ENCODE measurements around the gene BTC. TPM values are rescaled to one million over a fixed set of nuclear protein-coding genes. Genes with fewer than 3 reads are reported as not detected.

BTC gene, protein sequence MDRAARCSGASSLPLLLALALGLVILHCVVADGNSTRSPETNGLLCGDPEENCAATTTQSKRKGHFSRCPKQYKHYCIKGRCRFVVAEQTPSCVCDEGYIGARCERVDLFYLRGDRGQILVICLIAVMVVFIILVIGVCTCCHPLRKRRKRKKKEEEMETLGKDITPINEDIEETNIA
- total RNA-seq (2011; cell fraction: chromatin; rRNA removed; ENCODE audit: low replicate concordance), result not detected in 2 replicates
- not detected in 2 replicates for total RNA-seq (2011; cell fraction: nucleolus; rRNA removed)
- not detected in 2 replicates for total RNA-seq (2011; cell fraction: nucleoplasm; rRNA removed)
- total RNA-seq (2014; rRNA removed) (not detected in 2 replicates), total RNA-seq (2014; rRNA removed; fragmentation: Illumina TruSeq; extraction: Trizol) (not detected in 2 replicates), total RNA-seq (2015; rRNA removed; fragmentation: Illumina TruSeq; extraction: Trizol) (not detected in 2 replicates), total RNA-seq (2021) (not detected in 2 replicates), polyA plus RNA-seq (2011; rRNA removed) (not detected in 2 replicates), polyA plus RNA-seq (2014; fragmentation: Illumina TruSeq; extraction: Trizol) (not detected in 2 replicates), polyA plus RNA-seq (2014; fragmentation: Nextera tagmentation; extraction: Ambion mirVana) (not detected), polyA plus RNA-seq (2014; rRNA removed) (not detected in 2 replicates), polyA minus RNA-seq (2011; rRNA and poly(A)+ RNA removed) (not detected in 2 replicates), Bru-seq, nascent RNA (percentile 4 among the genes with signal in this experiment), BruChase-seq, experiment 1, labeled RNA remaining after a 2-hour chase (percentile 6 among the genes with signal in this experiment), BruChase-seq, experiment 2, labeled RNA remaining after a 6-hour chase (percentile 6 among the genes with signal in this experiment)
- polyA plus RNA-seq (2011; cell fraction: cytosol; rRNA removed), result not detected in 2 replicates
- not detected in 2 replicates for polyA plus RNA-seq (2011; cell fraction: nucleus; rRNA removed)
- polyA plus RNA-seq (2012), result not detected in 2 replicates
- not detected in 2 replicates for polyA minus RNA-seq (2011; cell fraction: cytosol; rRNA and poly(A)+ RNA removed)
- polyA minus RNA-seq (2011; cell fraction: nucleus; rRNA and poly(A)+ RNA removed), result not detected in 2 replicates
- long read RNA-seq, experiment 1, result 0 reads
- long read RNA-seq, experiment 2, result 0 reads
- long read RNA-seq, experiment 3, result 0 reads

DNA sequence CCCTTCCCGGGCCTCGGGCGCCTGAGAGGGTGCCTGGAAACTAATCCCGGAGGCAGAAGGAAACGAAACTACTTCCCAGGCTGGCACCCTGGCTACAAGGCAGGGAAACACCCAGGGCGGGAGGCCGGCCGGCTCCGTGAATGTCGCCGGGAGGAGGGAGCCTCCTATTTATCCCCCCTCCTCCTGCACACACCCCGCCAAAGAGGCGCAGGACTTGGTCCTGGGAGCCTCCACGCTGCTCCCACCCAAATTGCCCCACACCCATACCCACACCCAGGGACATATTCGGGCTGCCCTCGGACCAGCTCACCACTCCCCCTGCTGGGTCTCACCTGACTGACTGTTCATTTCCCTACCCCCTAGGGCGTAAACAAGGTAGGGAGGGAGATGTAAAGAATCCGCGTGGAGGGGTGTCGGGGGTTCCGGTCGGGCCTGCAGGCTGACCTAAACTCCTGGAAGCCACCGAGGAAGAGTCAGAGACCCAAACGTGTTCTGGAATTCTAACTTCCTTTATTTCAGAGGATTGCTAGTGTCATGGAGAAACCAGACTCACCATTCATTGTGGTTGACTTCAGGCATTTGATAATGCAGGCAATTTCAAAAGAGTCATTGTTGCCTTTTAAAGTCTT lies at the start of gene BTC:
BTC (minus strand) TSS at position 142 of the 629 bp plus-strand sequence. CDS start 198 bp downstream, outside the sequence.
- no peak within 1 kb of the TSS for H2AFZ ChIP-seq (ENCODE audit: low read depth, low read length)
- 18% methylated on average over 23 of the region's 24 CpGs for WGBS (ENCODE audit: insufficient coverage, low coverage, missing lambda C conversion rate)
- H3K4me3 ChIP-seq, result no peak within 1 kb of the TSS
- in situ Hi-C loops (cut with MboI) (no loop called here), intact Hi-C loops (cut with micrococcal nuclease) (no loop called here)
- H3K27me3 ChIP-seq (ENCODE audit: control insufficient read depth in 2 of 2, insufficient read depth in 2 of 2, low read length in 2 of 2), result peaks cover 18 to 24% of the 10 kb centered on the region in 2 experiments; a peak in 3 of 5 replicates
- TF ChIP-seq HMG20A (CRISPR knock-in tag; conservative IDR thresholded peaks at IDR 0.05) (no peak), ZNF785 (CRISPR knock-in tag; IDR thresholded peaks at IDR 0.05) (no peak), CAMTA2 (CRISPR knock-in tag; conservative IDR thresholded peaks at IDR 0.05) (no peak), TAF1 (IDR thresholded peaks at IDR 0.05; ENCODE audit: control insufficient read depth, extremely low read depth, insufficient read depth, low read length, severe bottlenecking) (no peak), BRF1 (IDR thresholded peaks at IDR 0.05; ENCODE audit: borderline replicate concordance, extremely low read depth, insufficient read length) (no peak), ZEB2 (IDR thresholded peaks at IDR 0.05) (no peak)
- TF ChIP-seq, protein P1, sequence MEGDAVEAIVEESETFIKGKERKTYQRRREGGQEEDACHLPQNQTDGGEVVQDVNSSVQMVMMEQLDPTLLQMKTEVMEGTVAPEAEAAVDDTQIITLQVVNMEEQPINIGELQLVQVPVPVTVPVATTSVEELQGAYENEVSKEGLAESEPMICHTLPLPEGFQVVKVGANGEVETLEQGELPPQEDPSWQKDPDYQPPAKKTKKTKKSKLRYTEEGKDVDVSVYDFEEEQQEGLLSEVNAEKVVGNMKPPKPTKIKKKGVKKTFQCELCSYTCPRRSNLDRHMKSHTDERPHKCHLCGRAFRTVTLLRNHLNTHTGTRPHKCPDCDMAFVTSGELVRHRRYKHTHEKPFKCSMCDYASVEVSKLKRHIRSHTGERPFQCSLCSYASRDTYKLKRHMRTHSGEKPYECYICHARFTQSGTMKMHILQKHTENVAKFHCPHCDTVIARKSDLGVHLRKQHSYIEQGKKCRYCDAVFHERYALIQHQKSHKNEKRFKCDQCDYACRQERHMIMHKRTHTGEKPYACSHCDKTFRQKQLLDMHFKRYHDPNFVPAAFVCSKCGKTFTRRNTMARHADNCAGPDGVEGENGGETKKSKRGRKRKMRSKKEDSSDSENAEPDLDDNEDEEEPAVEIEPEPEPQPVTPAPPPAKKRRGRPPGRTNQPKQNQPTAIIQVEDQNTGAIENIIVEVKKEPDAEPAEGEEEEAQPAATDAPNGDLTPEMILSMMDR (IDR thresholded peaks at IDR 0.05 in 2 of 3, conservative IDR thresholded peaks at IDR 0.05 in 1 of 3; ENCODE audit: insufficient read depth in 2 of 3, low read depth in 1 of 3, low read length in 3 of 3), result peak; percentile 25 to 46 (median 32); a peak in 4 of 6 replicates
- no peak within 1 kb of the TSS; a peak in 1 of 4 replicates for H3K9ac ChIP-seq (ENCODE audit: insufficient read depth in 1 of 2, low read depth in 2 of 2, low read length in 2 of 2)
- no peaks in the 10 kb centered on the region for H3K9me3 ChIP-seq (replicated peaks; ENCODE audit: control insufficient read depth, insufficient read depth, low read depth, low read length)
- no peaks in the 10 kb centered on the region for H3K36me3 ChIP-seq (ENCODE audit: control insufficient read depth, insufficient read depth, low read length)
- no peaks in the 10 kb centered on the region for H3K79me2 ChIP-seq (ENCODE audit: control insufficient read depth, insufficient read depth, low read length)
- no TSS peak for BruUV-seq (replicated peaks)
- FAIRE-seq (no peak), ATAC-seq (peak; percentile 78), DNase-seq (ENCODE audit: extremely low read depth in 1 of 4, low spot score in 3 of 4) (peak in 2 of 4 experiments; percentile 6 to 11)
- H4K20me1 ChIP-seq (replicated peaks; ENCODE audit: control insufficient read depth, insufficient read depth, low read length), result no peaks in the 10 kb centered on the region
- peaks cover 0 to 9% of the 10 kb centered on the region in 2 experiments; a peak in 2 of 5 replicates for H3K4me1 ChIP-seq (replicated peaks in 1 of 2; ENCODE audit: control insufficient read depth in 2 of 2, insufficient read depth in 2 of 2, low read length in 2 of 2)
- POLR2A ChIA-PET, result no interaction called here
- no peaks in the 10 kb centered on the region for H3K9me1 ChIP-seq (ENCODE audit: control insufficient read depth, insufficient read depth, low read length)
- H3K4me2 ChIP-seq (ENCODE audit: insufficient read depth, low read length), result no peak within 1 kb of the TSS
- H3K27ac ChIP-seq (ENCODE audit: extremely low read depth, low read depth, low read length), result no peak within 1 kb of the TSS
- CTCF ChIA-PET (ENCODE audit: low intra/inter-chr PET ratio), result no interaction called here
